Neural cell (in vitro differentiated cells): Measurements from ENCODE around the gene DCC. TPM values are rescaled to one million over a fixed set of nuclear protein-coding genes. Genes with fewer than 3 reads are reported as not detected.

ENCODE experiments used
- H2AFZ ChIP-seq: fragments of 200-600, 300-800 bp; sonication (generic), shearing (Covaris generic); 2 replicates; pipeline ENCODE4 v1.6.0; 2014; ENCODE audit warnings: low read depth, mild to moderate bottlenecking, antibody characterized with exemption, low read length, moderate library complexity
- H3F3A ChIP-seq: fragments of 200-600 bp; shearing (Covaris generic); 2 replicates; pipeline ENCODE4 v1.6.1; 2016; ENCODE audit warnings: mild to moderate bottlenecking, moderate library complexity, mixed read lengths, antibody characterized with exemption, low read length; ENCODE audit not compliant: insufficient read depth, poor library complexity, severe bottlenecking
- H3K27ac ChIP-seq: fragments of 200-600, 300-800 bp; sonication (generic), shearing (Covaris generic); 2 replicates; pipeline ENCODE4 v1.5.1; 2014; ENCODE audit warnings: mild to moderate bottlenecking, low read length, moderate library complexity
- H3K27me3 ChIP-seq: fragments of 300-800, 200-600 bp; sonication (generic), shearing (Covaris generic); 2 replicates; pipeline ENCODE4 v1.6.0; 2014; ENCODE audit warnings: mild to moderate bottlenecking, low read depth, low read length, moderate library complexity; ENCODE audit not compliant: insufficient read depth
- H3K36me3 ChIP-seq: fragments of 300-800, 200-600 bp; sonication (generic), shearing (Covaris generic); 2 replicates; pipeline ENCODE4 v1.5.1; 2014; ENCODE audit warnings: mild to moderate bottlenecking, antibody characterized with exemption, low read length, moderate library complexity; ENCODE audit not compliant: insufficient read depth
- H3K4me2 ChIP-seq: fragments of 300-800, 200-600 bp; sonication (generic), shearing (Covaris generic); 2 replicates; pipeline ENCODE4 v1.6.0; 2014; ENCODE audit warnings: mild to moderate bottlenecking, low read length
- H3K4me3 ChIP-seq: fragments of 300-800, 200-600 bp; sonication (generic), shearing (Covaris generic); 2 replicates; pipeline ENCODE4 v1.5.1; 2014; ENCODE audit warnings: mild to moderate bottlenecking, low read length, moderate library complexity
- H3K79me2 ChIP-seq: fragments of 200-600 bp; shearing (Covaris generic); replicated peaks from 2 replicates; pipeline ENCODE4 v1.6.0; 2014; ENCODE audit warnings: mild to moderate bottlenecking, low read length, moderate library complexity; ENCODE audit not compliant: insufficient read depth
- H3K9ac ChIP-seq: fragments of 300-800, 200-600 bp; sonication (generic), shearing (Covaris generic); 2 replicates; pipeline ENCODE4 v1.6.1; 2016; ENCODE audit warnings: mild to moderate bottlenecking, low read length, mixed read lengths
- H3K9me2 ChIP-seq: fragments of 200-600 bp; shearing (Covaris generic); 2 replicates; pipeline ENCODE4 v1.6.1; 2016; ENCODE audit warnings: mild to moderate bottlenecking, low read length, mixed read lengths; ENCODE audit not compliant: insufficient read depth
- H3K9me3 ChIP-seq: fragments of 200-600, 300-800 bp; sonication (generic), shearing (Covaris generic); 2 replicates; pipeline ENCODE4 v1.6.1; 2016; ENCODE audit warnings: mild to moderate bottlenecking, mixed run types, low read length, moderate library complexity, mixed read lengths
- H4K20me1 ChIP-seq: fragments of 200-600 bp; shearing (Covaris generic); 2 replicates; pipeline ENCODE4 v1.6.1; 2016; ENCODE audit warnings: mild to moderate bottlenecking, mixed run types; ENCODE audit not compliant: insufficient read depth
- CTCF ChIP-seq: fragments of 450-650 bp; IDR thresholded peaks from 2 replicates; pipeline ENCODE4 v1.5.1; 2014; ENCODE audit warnings: antibody characterized with exemption, mild to moderate bottlenecking, moderate library complexity; ENCODE audit not compliant: poor library complexity, severe bottlenecking
- EP300 ChIP-seq: fragments of 450-650 bp; conservative IDR thresholded peaks from 2 replicates; pipeline ENCODE4 v1.6.1; 2014; ENCODE audit warnings: antibody characterized with exemption, mild to moderate bottlenecking, moderate library complexity; ENCODE audit not compliant: poor library complexity, severe bottlenecking
- polyA plus RNA-seq: library from polyadenylated mRNA; depleted of rRNA; stranded (reverse); fragments of >200 nt; gene quantifications from 2 replicates; pipeline ENCODE4 v1.2.3, GENCODE V29; 2014
- TF ChIP-seq, protein P1 (sequence below): IDR thresholded peaks from 2 replicates; pipeline ENCODE4 v1.6.1; 2012; ENCODE audit warnings: borderline replicate concordance

DCC gene
- polyA plus RNA-seq, 1 donor from 2014 or later, result 40.7 TPM

GRCh38 chr18:53360501-53361443, 1020.8 kb downstream of the DCC start:
- TF ChIP-seq, protein P1, sequence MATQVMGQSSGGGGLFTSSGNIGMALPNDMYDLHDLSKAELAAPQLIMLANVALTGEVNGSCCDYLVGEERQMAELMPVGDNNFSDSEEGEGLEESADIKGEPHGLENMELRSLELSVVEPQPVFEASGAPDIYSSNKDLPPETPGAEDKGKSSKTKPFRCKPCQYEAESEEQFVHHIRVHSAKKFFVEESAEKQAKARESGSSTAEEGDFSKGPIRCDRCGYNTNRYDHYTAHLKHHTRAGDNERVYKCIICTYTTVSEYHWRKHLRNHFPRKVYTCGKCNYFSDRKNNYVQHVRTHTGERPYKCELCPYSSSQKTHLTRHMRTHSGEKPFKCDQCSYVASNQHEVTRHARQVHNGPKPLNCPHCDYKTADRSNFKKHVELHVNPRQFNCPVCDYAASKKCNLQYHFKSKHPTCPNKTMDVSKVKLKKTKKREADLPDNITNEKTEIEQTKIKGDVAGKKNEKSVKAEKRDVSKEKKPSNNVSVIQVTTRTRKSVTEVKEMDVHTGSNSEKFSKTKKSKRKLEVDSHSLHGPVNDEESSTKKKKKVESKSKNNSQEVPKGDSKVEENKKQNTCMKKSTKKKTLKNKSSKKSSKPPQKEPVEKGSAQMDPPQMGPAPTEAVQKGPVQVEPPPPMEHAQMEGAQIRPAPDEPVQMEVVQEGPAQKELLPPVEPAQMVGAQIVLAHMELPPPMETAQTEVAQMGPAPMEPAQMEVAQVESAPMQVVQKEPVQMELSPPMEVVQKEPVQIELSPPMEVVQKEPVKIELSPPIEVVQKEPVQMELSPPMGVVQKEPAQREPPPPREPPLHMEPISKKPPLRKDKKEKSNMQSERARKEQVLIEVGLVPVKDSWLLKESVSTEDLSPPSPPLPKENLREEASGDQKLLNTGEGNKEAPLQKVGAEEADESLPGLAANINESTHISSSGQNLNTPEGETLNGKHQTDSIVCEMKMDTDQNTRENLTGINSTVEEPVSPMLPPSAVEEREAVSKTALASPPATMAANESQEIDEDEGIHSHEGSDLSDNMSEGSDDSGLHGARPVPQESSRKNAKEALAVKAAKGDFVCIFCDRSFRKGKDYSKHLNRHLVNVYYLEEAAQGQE, result no peak
- TF ChIP-seq CTCF (no peak), EP300 (no peak)
- no peaks in the 10 kb centered on the region for H3K36me3 ChIP-seq
- peaks cover 2% of the 10 kb centered on the region for H3F3A ChIP-seq
- H3K9ac ChIP-seq, result no peak overlapping the region
- no peak overlapping the region for H3K27ac ChIP-seq
- no peak overlapping the region for H3K4me3 ChIP-seq
- H3K27me3 ChIP-seq, result no peaks in the 10 kb centered on the region
- no peaks in the 10 kb centered on the region for H3K9me3 ChIP-seq
- H4K20me1 ChIP-seq, result no peaks in the 10 kb centered on the region
- H2AFZ ChIP-seq, result no peak overlapping the region
- H3K79me2 ChIP-seq, result no peaks in the 10 kb centered on the region
- no peaks in the 10 kb centered on the region for H3K9me2 ChIP-seq
- H3K4me2 ChIP-seq, result no peak overlapping the region

GRCh38 chr18:53375621-53376020, 1035.6 kb downstream of the DCC start:
- H3K4me2 ChIP-seq, result no peak overlapping the region
- H3K27ac ChIP-seq, result no peak overlapping the region
- no peak overlapping the region for H3K4me3 ChIP-seq
- no peaks in the 10 kb centered on the region for H3K27me3 ChIP-seq
- no peak overlapping the region for H2AFZ ChIP-seq
- H3K9ac ChIP-seq, result no peak overlapping the region
- H3F3A ChIP-seq, result no peaks in the 10 kb centered on the region
- TF ChIP-seq, protein P1, result no peak
- no peaks in the 10 kb centered on the region for H3K36me3 ChIP-seq
- H3K9me3 ChIP-seq, result no peaks in the 10 kb centered on the region
- no peaks in the 10 kb centered on the region for H3K9me2 ChIP-seq
- H4K20me1 ChIP-seq, result no peaks in the 10 kb centered on the region
- no peaks in the 10 kb centered on the region for H3K79me2 ChIP-seq
